IPS-NIHi7 (cell line): ENCODE data around the gene GTF2F1.
A peak's percentile ranks its signal among the peaks of the same experiment; 100 is the strongest.
"Not testable (repeated sequence)": the region's sequence is repeated elsewhere in the genome, so short reads cannot be mapped to it uniquely, and the experiment has no call there.

Experiments used
- DNase-seq: peaks from one replicate; pipeline ENCODE4 v3.0.0; 2012; ENCODE audit warnings: mixed read lengths; ENCODE audit errors: extremely low spot score

GTF2F1 gene

GRCh38 chr19:6355321-6356040, 37.5 kb downstream of the GTF2F1 start:
- DNase-seq = not testable (repeated sequence)

DNA sequence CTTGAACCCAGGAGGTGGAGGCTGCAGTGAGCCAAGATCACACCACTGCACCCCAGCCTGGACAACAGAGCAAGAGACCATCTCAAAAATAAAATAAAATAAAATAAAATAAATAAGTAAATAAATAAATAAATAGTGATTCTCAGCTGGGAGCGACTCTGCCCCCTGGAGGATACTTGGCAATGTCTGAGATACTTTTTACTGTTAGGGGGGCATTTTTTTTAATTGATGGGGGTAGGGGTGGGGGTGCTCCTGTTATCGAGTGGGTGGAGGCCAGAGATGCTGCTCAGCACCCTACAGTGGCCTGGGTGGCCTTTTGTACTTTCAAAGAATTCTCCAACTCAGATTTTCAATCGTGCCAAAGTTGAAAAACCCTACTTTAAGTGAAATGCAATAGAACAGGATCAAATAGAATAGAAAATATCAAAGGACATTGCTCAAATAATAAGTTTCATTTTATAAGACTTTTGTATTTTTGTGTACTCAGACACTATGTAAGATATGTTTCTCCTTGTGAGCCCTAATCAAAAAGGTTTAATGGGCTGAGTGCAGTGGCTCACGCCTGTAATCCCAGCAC, 38.8 kb downstream of the GTF2F1 start:
- DNase-seq = no peak

- no peak for DNase-seq
Observed at GRCh38 chr19:6352381-6353165, 40.4 kb downstream of the GTF2F1 start.

GRCh38 chr19:6350688-6351087, 42.3 kb downstream of the GTF2F1 start:
- no peak for DNase-seq

- not testable (repeated sequence) for DNase-seq
Observed at GRCh38 chr19:6349271-6349670, 43.7 kb downstream of the GTF2F1 start.

- DNase-seq = no peak
Observed at GRCh38 chr19:6343462-6343861, 49.5 kb downstream of the GTF2F1 start.

GRCh38 chr19:6340493-6341201, 52.3 kb downstream of the GTF2F1 start:
- peak; percentile 20 for DNase-seq

DNA sequence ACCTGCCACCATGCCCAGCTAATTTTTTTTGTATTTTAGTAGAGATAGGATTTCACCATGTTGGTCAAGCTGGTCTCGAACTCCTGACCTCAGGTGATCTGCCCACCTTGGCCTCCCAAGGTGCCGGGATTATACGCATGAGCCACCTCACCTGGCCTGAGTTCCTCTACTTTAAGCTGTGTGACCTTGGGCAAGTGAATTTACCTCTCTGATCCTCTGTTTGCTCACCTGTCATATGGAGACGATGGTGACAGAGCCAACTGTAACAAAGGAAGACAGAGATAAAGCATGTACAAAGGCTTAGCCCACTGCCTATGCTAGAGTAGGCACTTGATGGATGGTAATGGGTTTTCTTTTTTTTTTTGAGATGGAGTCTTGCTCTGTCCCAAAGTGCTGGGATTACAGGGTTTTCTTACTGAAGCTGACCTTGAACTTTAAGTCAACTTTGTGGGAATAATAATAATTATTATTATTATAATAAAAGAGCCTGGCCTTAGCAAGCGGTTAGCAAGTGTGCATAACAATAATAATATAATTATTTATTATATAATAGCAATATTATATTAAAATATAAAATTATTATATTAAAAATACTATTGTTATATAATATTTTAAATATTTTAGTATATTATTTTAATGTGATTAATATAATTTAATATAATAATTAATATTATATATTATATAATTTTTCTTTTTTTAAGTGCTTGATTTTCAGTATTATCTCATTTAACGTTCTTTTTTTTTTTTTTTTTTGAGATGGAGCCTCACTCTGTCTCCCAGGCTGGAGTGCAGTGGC, 58.3 kb downstream of the GTF2F1 start:
- no peak for DNase-seq

DNA sequence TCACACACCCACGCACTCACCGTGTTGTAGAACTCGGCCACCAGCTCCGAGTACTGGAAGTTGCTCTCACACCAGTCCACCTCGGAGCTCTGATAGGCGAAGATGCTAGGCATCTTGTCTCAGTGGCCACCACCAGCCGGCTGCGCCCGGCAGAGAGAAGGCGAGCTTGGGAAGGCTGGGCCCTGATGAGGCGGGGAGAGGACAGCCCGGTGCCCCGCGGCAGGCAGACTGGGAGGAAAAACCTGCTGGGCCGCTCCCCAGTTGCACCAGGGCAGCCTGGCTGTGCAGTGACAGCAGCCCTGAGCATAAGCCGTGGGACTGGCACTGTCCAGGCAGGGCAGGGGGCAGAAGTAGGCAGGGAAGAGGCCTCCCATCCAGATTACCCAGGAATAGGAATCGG, 59.5 kb downstream of the GTF2F1 start, which contains the start of gene ACER1:
Gene ACER1, minus strand, starts transcription at position 174 of the 400 bp plus-strand sequence. Its CDS starts 61 bp downstream, at position 113.
- DNase-seq = no peak
